Natural killer cell (primary cell): ENCODE data around the gene TRERF1. TPM values are rescaled to one million over a fixed set of nuclear protein-coding genes. Genes with fewer than 3 reads are reported as not detected.
A peak's percentile ranks its signal among the peaks of the same experiment; 100 is the strongest.

Experiments
- ATAC-seq, 3 donors: fragments of 150-1000 bp in 2 of 3; fragments of 200-7000 bp in 1 of 3; cut with Tn5 transposase; 1 replicate in 1 of 3; 2 replicates in 2 of 3; pipeline ENCODE4 v1.10.0; 2021; ENCODE audit warnings: mild to moderate bottlenecking in 2 of 3, moderate library complexity in 2 of 3
- DNase-seq, 2 donors: peaks; one replicate each; pipeline versions ENCODE4 v3.0.0 to v3.0.0-alpha.2; 2013 to 2021; ENCODE audit warnings: mixed read lengths in 1 of 2
- H3K27ac ChIP-seq: one replicate; pipeline ENCODE4 v1.5.1; 2013; ENCODE audit warnings: mild to moderate bottlenecking, low read length
- H3K27me3 ChIP-seq: one replicate; pipeline ENCODE4 v1.6.1; 2013; ENCODE audit warnings: low read length; ENCODE audit not compliant: control insufficient read depth, insufficient read depth
- H3K36me3 ChIP-seq: one replicate; pipeline ENCODE4 v1.6.1; 2013; ENCODE audit warnings: low read length; ENCODE audit not compliant: control insufficient read depth, insufficient read depth
- H3K4me1 ChIP-seq: one replicate; pipeline ENCODE4 v1.6.1; 2013; ENCODE audit warnings: low read length; ENCODE audit not compliant: control insufficient read depth, insufficient read depth
- H3K4me3 ChIP-seq: one replicate; pipeline ENCODE4 v1.5.1; 2013; ENCODE audit warnings: low read length
- H3K9me3 ChIP-seq: one replicate; pipeline ENCODE4 v1.6.1; 2013; ENCODE audit warnings: low read length; ENCODE audit not compliant: control insufficient read depth, insufficient read depth
- H3K27ac Mint-ChIP-seq, 2 donors: one replicate each; pipeline ENCODE4 v1.8.0; 2022; ENCODE audit warnings: mild to moderate bottlenecking in 2 of 2, mixed read lengths in 2 of 2, moderate library complexity in 1 of 2
- H3K27me3 Mint-ChIP-seq, 2 donors: one replicate each; pipeline ENCODE4 v1.8.0; 2022; ENCODE audit warnings: low read depth in 2 of 2, mixed read lengths in 2 of 2
- H3K36me3 Mint-ChIP-seq: one replicate; pipeline ENCODE4 v1.8.0; 2022; ENCODE audit warnings: mixed read lengths
- H3K4me1 Mint-ChIP-seq, 2 donors: one replicate each; pipeline ENCODE4 v1.8.0; 2022; ENCODE audit warnings: mixed read lengths in 2 of 2
- H3K4me3 Mint-ChIP-seq: one replicate; pipeline ENCODE4 v1.8.0; 2022; ENCODE audit warnings: mild to moderate bottlenecking, moderate library complexity, mixed read lengths
- H3K9me3 Mint-ChIP-seq, 2 donors: one replicate each; pipeline ENCODE4 v1.8.0; 2022; ENCODE audit warnings: mixed read lengths in 2 of 2
- CTCF ChIP-seq: fragments of 200-600 bp; IDR thresholded peaks from one replicate; pipeline ENCODE4 v1.8.0; 2022; ENCODE audit warnings: antibody characterized with exemption
- WGBS: methylation state at CpG from one replicate; pipeline ENCODE4 v1.1.7; 2013; ENCODE audit warnings: missing lambda C conversion rate; ENCODE audit not compliant: insufficient coverage; 5-methylcytosine and 5-hydroxymethylcytosine counted together
- intact Hi-C: fragments of 100-400 bp; cut with micrococcal nuclease; formaldehyde crosslinking; loops from one replicate; pipeline ENCODE4 v1.14.2; 2022
- total RNA-seq, 4 donors: library from RNA; stranded (reverse); fragments of 120-200 nt in 1 of 4; gene quantifications; one replicate each; pipeline versions ENCODE4 v1.2.3 to v1.2.4, GENCODE V29; 2013 to 2022

TRERF1 gene
- total RNA-seq, 3 donors from 2014 or later (not counting 1 experiment from before 2014, with no cell fraction given), result 34.6 to 42.3 (median 38.6) TPM

GRCh38 chr6:42406306-42407280, 45.1 kb downstream of the TRERF1 start:
- Mint-ChIP-seq H3K4me3 (no peak overlapping the region), H3K27ac (peak overlapping the region; percentile 50 to 65), H3K4me1 (peaks cover 71 to 76% of the 10 kb centered on the region in 2 donors), H3K9me3 (no peaks in the 10 kb centered on the region), H3K27me3 (no peaks in the 10 kb centered on the region), H3K36me3 (no peaks in the 10 kb centered on the region)
- 96% methylated on average over 6 of the region's 6 CpGs for WGBS
- Histone ChIP-seq H3K27ac (no peak overlapping the region), H3K4me3 (no peak overlapping the region), H3K4me1 (peaks cover 37% of the 10 kb centered on the region), H3K9me3 (no peaks in the 10 kb centered on the region), H3K27me3 (no peaks in the 10 kb centered on the region), H3K36me3 (no peaks in the 10 kb centered on the region)
- TF ChIP-seq CTCF, result no peak
- DNase-seq (no peak), ATAC-seq (no peak)
- intact Hi-C loops, result no loop called here

- intact Hi-C loops, result no loop called here
Measured at GRCh38 chr6:42405021-42405420, 46.7 kb downstream of the TRERF1 start.

GRCh38 chr6:42404484-42404883, 47.2 kb downstream of the TRERF1 start:
- Mint-ChIP-seq H3K4me1 (peaks cover 75 to 76% of the 10 kb centered on the region in 2 donors), H3K9me3 (no peaks in the 10 kb centered on the region), H3K4me3 (peak overlapping the region; percentile 88), H3K27ac (peak overlapping the region; percentile 91), H3K36me3 (no peaks in the 10 kb centered on the region), H3K27me3 (no peaks in the 10 kb centered on the region)
- intact Hi-C loops, result no loop called here
- no peak overlapping the region for H3K4me3 ChIP-seq
- H3K4me1 ChIP-seq, result peaks cover 40% of the 10 kb centered on the region
- no peaks in the 10 kb centered on the region for H3K27me3 ChIP-seq
- peak overlapping the region; percentile 38 for H3K27ac ChIP-seq
- H3K36me3 ChIP-seq, result no peaks in the 10 kb centered on the region
- TF ChIP-seq CTCF, result no peak
- ATAC-seq (peak; percentile 65 to 82 (median 75)), DNase-seq (peak in 1 of 2 donors; percentile 52)
- WGBS, result 34% methylated on average over 5 of the region's 5 CpGs
- no peaks in the 10 kb centered on the region for H3K9me3 ChIP-seq

More at GRCh38 chr6:42405021-42405420, 46.7 kb downstream of the TRERF1 start:
- Mint-ChIP-seq H3K27ac (peak overlapping the region; percentile 91), H3K27me3 (no peaks in the 10 kb centered on the region), H3K4me1 (peaks cover 76 to 79% of the 10 kb centered on the region in 2 donors), H3K36me3 (no peaks in the 10 kb centered on the region), H3K4me3 (peak overlapping the region; percentile 88), H3K9me3 (no peaks in the 10 kb centered on the region)
- H3K4me1 ChIP-seq, result peaks cover 40% of the 10 kb centered on the region
- H3K27ac ChIP-seq, result peak overlapping the region; percentile 38
- ATAC-seq (peak in 1 of 3 donors; percentile 21), DNase-seq (no peak)
- H3K4me3 ChIP-seq, result no peak overlapping the region
- TF ChIP-seq CTCF, result no peak
- 83% methylated on average over 2 of the region's 2 CpGs for WGBS
- H3K27me3 ChIP-seq, result no peaks in the 10 kb centered on the region
- H3K9me3 ChIP-seq, result no peaks in the 10 kb centered on the region
- H3K36me3 ChIP-seq, result no peaks in the 10 kb centered on the region
